ENCODE data around the gene C10orf67. TPM values are rescaled to one million over a fixed set of nuclear protein-coding genes. Genes with fewer than 3 reads are reported as not detected.

C10orf67 gene
- total and polyA plus RNA-seq, 2 donors (not counting 1 experiment from before 2014, with no cell fraction given): not detected

GRCh38 chr10:23362069-23362830, 17.7 kb upstream of the C10orf67 start:
- no peak overlapping the region for H3K27ac Mint-ChIP-seq

More at GRCh38 chr10:23362069-23362830, 17.7 kb upstream of the C10orf67 start:
- Mint-ChIP-seq H3K9me3 (ENCODE audit: insufficient read depth) (no peaks in the 10 kb centered on the region), H3K4me1 (peaks cover 27% of the 10 kb centered on the region), H3K27me3 (peaks cover 28% of the 10 kb centered on the region), H3K4me3 (no peak overlapping the region)
- ATAC-seq (ENCODE audit: low read depth): no peak
- H3K27me3 ChIP-seq (replicated peaks in 1 of 4; ENCODE audit: control extremely low read depth in 1 of 4, control insufficient read depth in 3 of 4, insufficient read depth in 4 of 4, low read length in 3 of 4): peaks cover 0 to 16% (median 7%) of the 10 kb centered on the region in 4 experiments
- no peak for TF ChIP-seq EZH2 (IDR thresholded peaks at IDR 0.05; ENCODE audit: borderline replicate concordance, insufficient read depth, low read depth, low read length, poor library complexity, severe bottlenecking)
- TF ChIP-seq CTCF (IDR thresholded peaks at IDR 0.05): no peak
- no peak overlapping the region for H3K27ac ChIP-seq (ENCODE audit: low read length in 2 of 2)
- no peak overlapping the region for H3K4me2 ChIP-seq (replicated peaks; ENCODE audit: low read depth, low read length, poor library complexity, severe bottlenecking)
- intact Hi-C loops (cut with micrococcal nuclease): no loop called here
- no peaks in the 10 kb centered on the region for H3K36me3 ChIP-seq (replicated peaks in 1 of 2; ENCODE audit: control extremely low read depth in 1 of 2, control insufficient read depth in 1 of 2, extremely low read depth in 1 of 2, insufficient read depth in 2 of 2, low read length in 1 of 2)
- H2AFZ ChIP-seq (ENCODE audit: insufficient read depth, low read depth, low read length, poor library complexity, severe bottlenecking): no peak overlapping the region
- H4K20me1 ChIP-seq (ENCODE audit: control insufficient read depth, insufficient read depth, low read length, poor library complexity, severe bottlenecking): no peaks in the 10 kb centered on the region
- ChIA-PET POLR2A (no interaction called here), CTCF (interaction anchor here (1.0 kb wide), 1 partner anchor 47 kb away, joined by 3 read pairs; no protein-coding TSS in a partner anchor)
- H3K4me1 ChIP-seq (ENCODE audit: control insufficient read depth in 2 of 2, insufficient read depth in 2 of 2, low read length in 2 of 2): peaks cover 11 to 24% of the 10 kb centered on the region in 2 donors
- H3K79me2 ChIP-seq (ENCODE audit: control insufficient read depth, insufficient read depth, low read length): no peaks in the 10 kb centered on the region
- H3K9ac ChIP-seq (ENCODE audit: low read length): no peak overlapping the region
- DNase-seq: no peak
- WGBS (ENCODE audit: insufficient coverage): 82% methylated on average over 1 of the region's 1 CpG
- H3K4me3 ChIP-seq (ENCODE audit: control extremely low read depth in 1 of 5, extremely low read depth in 1 of 5, insufficient read depth in 1 of 5, low read depth in 2 of 5, low read length in 4 of 5): no peak overlapping the region
- H3K9me3 ChIP-seq (ENCODE audit: control extremely low read depth in 1 of 3, control insufficient read depth in 2 of 3, insufficient read depth in 1 of 3, low read length in 2 of 3): peaks cover 0 to 4% (median 1%) of the 10 kb centered on the region in 3 donors
